Transverse colon (tissue), 3 donors: Measurements from ENCODE around the gene PAFAH1B2.
"Not testable (repeated sequence)": the region's sequence is repeated elsewhere in the genome, so short reads cannot be mapped to it uniquely, and the experiment has no call there.

Experiments used
- CTCF ChIP-seq, 5 experiments: fragments of 200-600 bp in 3 of 5; fragments of 450-650 bp in 2 of 5; sonication (generic) in 3 of 5; IDR thresholded peaks; 1 replicate in 2 of 5; 2 replicates in 3 of 5; pipeline ENCODE4 v1.5.1; 2016 to 2017; ENCODE audit warnings: antibody characterized with exemption in 5 of 5, inconsistent platforms in 3 of 5, mild to moderate bottlenecking in 2 of 5, moderate library complexity in 1 of 5
- EP300 ChIP-seq: sonication (generic); formaldehyde crosslinking; IDR thresholded peaks from one replicate; pipeline ENCODE4 v1.6.1; 2017; ENCODE audit warnings: antibody characterized with exemption, low read depth

GRCh38 chr11:117207481-117207880 lies 63.4 kb downstream of the PAFAH1B2 start:
- TF ChIP-seq CTCF (IDR thresholded peaks at IDR 0.05); EP300: not testable (repeated sequence)
